Keratinocyte (primary cell): ENCODE measurements around the gene WNT3.

Source experiments
- EZH2 ChIP-seq: IDR thresholded peaks from one replicate; pipeline ENCODE4 v1.6.1; 2012; ENCODE audit warnings: inconsistent platforms, mild to moderate bottlenecking, low read length, moderate library complexity
- TF ChIP-seq, protein P1 (sequence below), 3 experiments: IDR thresholded peaks in 1 of 3; conservative IDR thresholded peaks in 1 of 3; optimal IDR thresholded peaks in 1 of 3; 2 replicates in 2 of 3; 3 replicates in 1 of 3; pipeline versions ENCODE3 to v1.5.1; 2011; ENCODE audit warnings: low read length in 3 of 3, mild to moderate bottlenecking in 3 of 3, moderate library complexity in 2 of 3, control low read depth in 1 of 3, inconsistent platforms in 1 of 3; ENCODE audit not compliant: insufficient read depth in 2 of 3; ENCODE audit errors: extremely low read depth in 1 of 3

DNA sequence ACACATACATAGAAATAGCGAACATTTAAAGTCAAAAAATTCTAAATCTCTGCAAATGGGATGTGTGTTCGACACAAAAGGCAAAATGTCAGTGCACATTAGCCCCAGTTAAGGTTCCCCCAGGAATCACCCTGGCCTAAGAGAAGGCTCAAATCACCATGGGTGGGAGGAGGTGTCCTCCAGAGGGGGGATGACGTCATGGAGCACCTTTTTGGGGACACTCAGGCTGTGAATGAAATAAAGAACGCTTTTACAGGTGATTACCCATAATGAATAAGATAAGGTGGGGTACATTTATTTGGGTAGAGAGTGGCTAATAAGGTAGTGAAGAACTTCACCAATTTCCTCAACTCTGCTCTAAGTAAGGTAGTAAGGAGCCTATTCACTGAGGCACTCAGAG is 26.4 kb downstream of the WNT3 start:
- TF ChIP-seq, protein P1, sequence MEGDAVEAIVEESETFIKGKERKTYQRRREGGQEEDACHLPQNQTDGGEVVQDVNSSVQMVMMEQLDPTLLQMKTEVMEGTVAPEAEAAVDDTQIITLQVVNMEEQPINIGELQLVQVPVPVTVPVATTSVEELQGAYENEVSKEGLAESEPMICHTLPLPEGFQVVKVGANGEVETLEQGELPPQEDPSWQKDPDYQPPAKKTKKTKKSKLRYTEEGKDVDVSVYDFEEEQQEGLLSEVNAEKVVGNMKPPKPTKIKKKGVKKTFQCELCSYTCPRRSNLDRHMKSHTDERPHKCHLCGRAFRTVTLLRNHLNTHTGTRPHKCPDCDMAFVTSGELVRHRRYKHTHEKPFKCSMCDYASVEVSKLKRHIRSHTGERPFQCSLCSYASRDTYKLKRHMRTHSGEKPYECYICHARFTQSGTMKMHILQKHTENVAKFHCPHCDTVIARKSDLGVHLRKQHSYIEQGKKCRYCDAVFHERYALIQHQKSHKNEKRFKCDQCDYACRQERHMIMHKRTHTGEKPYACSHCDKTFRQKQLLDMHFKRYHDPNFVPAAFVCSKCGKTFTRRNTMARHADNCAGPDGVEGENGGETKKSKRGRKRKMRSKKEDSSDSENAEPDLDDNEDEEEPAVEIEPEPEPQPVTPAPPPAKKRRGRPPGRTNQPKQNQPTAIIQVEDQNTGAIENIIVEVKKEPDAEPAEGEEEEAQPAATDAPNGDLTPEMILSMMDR (optimal IDR thresholded peaks at IDR 0.05 in 1 of 3, IDR thresholded peaks at IDR 0.05 in 1 of 3, conservative IDR thresholded peaks at IDR 0.05 in 1 of 3; ENCODE audit: extremely low read depth in 1 of 3, insufficient read depth in 2 of 3, low read length in 3 of 3) = no peak
- TF ChIP-seq EZH2 = no peak
